Measurements from ENCODE around the gene HS3ST5.

Gene HS3ST5

DNA sequence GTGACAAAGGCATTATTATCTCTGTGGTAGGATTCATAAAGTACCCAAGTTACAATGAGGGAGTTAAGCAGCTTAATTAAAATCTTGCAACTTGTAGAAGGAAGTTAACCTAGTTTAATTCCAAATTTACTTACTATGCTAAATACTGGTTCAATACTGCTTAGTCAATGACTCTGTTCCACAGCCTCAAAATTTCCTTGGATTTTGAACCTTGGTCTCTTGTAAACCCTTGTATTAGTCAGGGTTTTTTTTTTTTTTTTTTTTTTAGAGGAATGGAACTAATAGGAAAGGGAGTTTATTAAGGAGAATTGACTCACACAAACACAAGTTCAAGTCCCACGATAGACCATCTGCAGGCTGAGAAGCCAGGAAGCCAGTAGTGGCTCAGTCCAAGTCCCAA lies 163.4 kb downstream of the HS3ST5 start:
- H3K4me3 ChIP-seq (ENCODE audit: low read depth in 1 of 5, low read length in 5 of 5): no peak overlapping the region
- H3K9me3 ChIP-seq (ENCODE audit: control insufficient read depth in 5 of 5, low read length in 5 of 5): no peaks in the 10 kb centered on the region
- H3K27ac ChIP-seq (ENCODE audit: low read depth, low read length): no peak overlapping the region
- no peaks in the 10 kb centered on the region for H3K4me1 ChIP-seq (ENCODE audit: control insufficient read depth in 5 of 5, insufficient read depth in 5 of 5, low read length in 5 of 5)
- no peaks in the 10 kb centered on the region for H3K36me3 ChIP-seq (ENCODE audit: control insufficient read depth in 5 of 5, insufficient read depth in 5 of 5, low read length in 5 of 5)
- no peaks in the 10 kb centered on the region for H3K27me3 ChIP-seq (ENCODE audit: control insufficient read depth in 5 of 5, insufficient read depth in 4 of 5, low read length in 5 of 5)
- H3K9ac ChIP-seq (ENCODE audit: low read length in 5 of 5): no peak overlapping the region

DNA sequence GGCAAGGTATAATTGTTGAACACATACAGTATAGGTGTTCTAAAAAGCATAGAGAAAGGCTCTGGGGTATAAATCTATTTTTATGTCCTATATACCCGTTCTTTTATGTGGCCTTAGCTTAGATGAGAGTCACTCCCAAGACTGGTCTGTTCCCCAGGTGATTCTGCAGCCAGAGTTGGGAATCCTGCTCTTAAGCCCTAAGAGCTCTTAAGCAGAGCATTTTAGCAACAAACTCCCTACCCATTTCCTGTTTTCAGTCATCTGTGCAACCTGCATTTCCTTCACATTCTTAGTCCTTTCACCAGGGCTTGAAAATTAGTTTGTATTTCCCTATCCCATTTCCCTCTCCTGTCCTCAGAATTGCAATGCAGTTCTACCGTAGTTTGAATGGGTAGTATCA lies 166.1 kb downstream of the HS3ST5 start:
- Histone ChIP-seq H3K27me3 (ENCODE audit: control insufficient read depth in 5 of 5, insufficient read depth in 4 of 5, low read length in 5 of 5) (no peaks in the 10 kb centered on the region), H3K36me3 (ENCODE audit: control insufficient read depth in 5 of 5, insufficient read depth in 5 of 5, low read length in 5 of 5) (no peaks in the 10 kb centered on the region), H3K27ac (ENCODE audit: low read depth, low read length) (no peak overlapping the region), H3K9me3 (ENCODE audit: control insufficient read depth in 5 of 5, low read length in 5 of 5) (no peaks in the 10 kb centered on the region), H3K4me1 (ENCODE audit: control insufficient read depth in 5 of 5, insufficient read depth in 5 of 5, low read length in 5 of 5) (no peaks in the 10 kb centered on the region), H3K4me3 (ENCODE audit: low read depth in 1 of 5, low read length in 5 of 5) (no peak overlapping the region), H3K9ac (ENCODE audit: low read length in 5 of 5) (no peak overlapping the region)

GRCh38 chr6:114172576-114173260 lies 170.1 kb downstream of the HS3ST5 start:
- Histone ChIP-seq H3K27ac (ENCODE audit: low read depth, low read length) (no peak overlapping the region), H3K4me1 (ENCODE audit: control insufficient read depth in 5 of 5, insufficient read depth in 5 of 5, low read length in 5 of 5) (no peaks in the 10 kb centered on the region)

DNA sequence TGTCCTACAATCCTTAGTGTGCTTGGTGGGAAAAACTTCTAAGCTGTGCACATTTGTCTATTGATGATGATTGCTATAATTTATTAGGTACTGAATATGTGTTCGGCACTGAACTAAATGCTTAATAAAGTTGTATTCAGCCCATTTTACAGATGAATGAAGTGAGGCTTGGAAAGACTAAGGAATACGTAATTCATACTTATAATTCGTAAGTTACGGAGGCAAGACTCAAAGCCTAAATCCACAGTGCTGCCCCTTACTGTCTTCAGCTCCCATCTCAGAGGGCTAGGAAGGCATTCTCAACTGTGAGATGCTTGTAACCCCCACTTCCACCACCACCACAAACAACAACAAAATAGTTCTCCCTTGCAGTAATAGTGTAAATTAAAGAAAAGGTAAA lies 171.3 kb downstream of the HS3ST5 start:
- Histone ChIP-seq H3K4me1 (ENCODE audit: control insufficient read depth in 5 of 5, insufficient read depth in 5 of 5, low read length in 5 of 5) (no peaks in the 10 kb centered on the region), H3K27me3 (ENCODE audit: control insufficient read depth in 5 of 5, insufficient read depth in 4 of 5, low read length in 5 of 5) (no peaks in the 10 kb centered on the region), H3K9ac (ENCODE audit: low read length in 5 of 5) (no peak overlapping the region), H3K27ac (ENCODE audit: low read depth, low read length) (no peak overlapping the region), H3K4me3 (ENCODE audit: low read depth in 1 of 5, low read length in 5 of 5) (no peak overlapping the region), H3K9me3 (ENCODE audit: control insufficient read depth in 5 of 5, low read length in 5 of 5) (no peaks in the 10 kb centered on the region), H3K36me3 (ENCODE audit: control insufficient read depth in 5 of 5, insufficient read depth in 5 of 5, low read length in 5 of 5) (no peaks in the 10 kb centered on the region)

More at GRCh38 chr6:114172576-114173260, 170.1 kb downstream of the HS3ST5 start:
- Histone ChIP-seq H3K27me3 (ENCODE audit: control insufficient read depth in 5 of 5, insufficient read depth in 4 of 5, low read length in 5 of 5) (no peaks in the 10 kb centered on the region), H3K9ac (ENCODE audit: low read length in 5 of 5) (no peak overlapping the region), H3K4me3 (ENCODE audit: low read depth in 1 of 5, low read length in 5 of 5) (no peak overlapping the region), H3K36me3 (ENCODE audit: control insufficient read depth in 5 of 5, insufficient read depth in 5 of 5, low read length in 5 of 5) (no peaks in the 10 kb centered on the region), H3K9me3 (ENCODE audit: control insufficient read depth in 5 of 5, low read length in 5 of 5) (no peaks in the 10 kb centered on the region)

DNA sequence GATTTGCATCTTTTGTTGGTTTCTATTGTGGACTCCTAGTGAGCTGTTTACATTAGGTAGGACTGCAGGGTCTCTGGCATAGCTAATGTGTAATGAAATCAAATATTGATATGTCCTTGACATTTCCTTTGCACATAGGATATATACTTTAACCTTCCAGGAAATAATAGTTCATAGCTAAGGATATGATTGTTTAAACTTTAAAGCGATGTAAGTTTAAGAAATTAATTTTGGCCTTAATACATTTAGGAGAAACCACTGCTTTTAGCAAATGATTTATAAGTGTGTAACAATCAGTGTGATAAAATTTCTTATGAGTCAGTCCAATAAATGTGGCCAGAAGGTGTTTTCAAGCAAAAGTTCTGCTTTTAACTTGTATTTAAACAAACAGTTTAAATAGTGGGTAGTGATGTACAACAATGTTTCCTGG lies 171.8 kb downstream of the HS3ST5 start:
- no peak overlapping the region for H3K9ac ChIP-seq (ENCODE audit: low read length in 5 of 5)
- H3K9me3 ChIP-seq (ENCODE audit: control insufficient read depth in 5 of 5, low read length in 5 of 5): no peaks in the 10 kb centered on the region
- no peak overlapping the region for H3K4me3 ChIP-seq (ENCODE audit: low read depth in 1 of 5, low read length in 5 of 5)
- no peaks in the 10 kb centered on the region for H3K36me3 ChIP-seq (ENCODE audit: control insufficient read depth in 5 of 5, insufficient read depth in 5 of 5, low read length in 5 of 5)
- no peak overlapping the region for H3K27ac ChIP-seq (ENCODE audit: low read depth, low read length)
- no peaks in the 10 kb centered on the region for H3K27me3 ChIP-seq (ENCODE audit: control insufficient read depth in 5 of 5, insufficient read depth in 4 of 5, low read length in 5 of 5)
- no peaks in the 10 kb centered on the region for H3K4me1 ChIP-seq (ENCODE audit: control insufficient read depth in 5 of 5, insufficient read depth in 5 of 5, low read length in 5 of 5)

- Histone ChIP-seq H3K9me3 (ENCODE audit: control insufficient read depth in 5 of 5, low read length in 5 of 5) (no peaks in the 10 kb centered on the region), H3K4me3 (ENCODE audit: low read depth in 1 of 5, low read length in 5 of 5) (no peak overlapping the region), H3K27ac (ENCODE audit: low read depth, low read length) (no peak overlapping the region), H3K9ac (ENCODE audit: low read length in 5 of 5) (no peak overlapping the region), H3K36me3 (ENCODE audit: control insufficient read depth in 5 of 5, insufficient read depth in 5 of 5, low read length in 5 of 5) (no peaks in the 10 kb centered on the region), H3K4me1 (ENCODE audit: control insufficient read depth in 5 of 5, insufficient read depth in 5 of 5, low read length in 5 of 5) (no peaks in the 10 kb centered on the region), H3K27me3 (ENCODE audit: control insufficient read depth in 5 of 5, insufficient read depth in 4 of 5, low read length in 5 of 5) (no peaks in the 10 kb centered on the region)
Observed at GRCh38 chr6:114170372-114170771, 172.5 kb downstream of the HS3ST5 start.

- no peak overlapping the region for H3K9ac ChIP-seq (ENCODE audit: low read length in 5 of 5)
- H3K9me3 ChIP-seq (ENCODE audit: control insufficient read depth in 5 of 5, low read length in 5 of 5): no peaks in the 10 kb centered on the region
- H3K4me1 ChIP-seq (ENCODE audit: control insufficient read depth in 5 of 5, insufficient read depth in 5 of 5, low read length in 5 of 5): no peaks in the 10 kb centered on the region
- H3K36me3 ChIP-seq (ENCODE audit: control insufficient read depth in 5 of 5, insufficient read depth in 5 of 5, low read length in 5 of 5): no peaks in the 10 kb centered on the region
- H3K27ac ChIP-seq (ENCODE audit: low read depth, low read length): no peak overlapping the region
- no peaks in the 10 kb centered on the region for H3K27me3 ChIP-seq (ENCODE audit: control insufficient read depth in 5 of 5, insufficient read depth in 4 of 5, low read length in 5 of 5)
- no peak overlapping the region for H3K4me3 ChIP-seq (ENCODE audit: low read depth in 1 of 5, low read length in 5 of 5)
Observed at GRCh38 chr6:114169763-114170162, 173.1 kb downstream of the HS3ST5 start.

DNA sequence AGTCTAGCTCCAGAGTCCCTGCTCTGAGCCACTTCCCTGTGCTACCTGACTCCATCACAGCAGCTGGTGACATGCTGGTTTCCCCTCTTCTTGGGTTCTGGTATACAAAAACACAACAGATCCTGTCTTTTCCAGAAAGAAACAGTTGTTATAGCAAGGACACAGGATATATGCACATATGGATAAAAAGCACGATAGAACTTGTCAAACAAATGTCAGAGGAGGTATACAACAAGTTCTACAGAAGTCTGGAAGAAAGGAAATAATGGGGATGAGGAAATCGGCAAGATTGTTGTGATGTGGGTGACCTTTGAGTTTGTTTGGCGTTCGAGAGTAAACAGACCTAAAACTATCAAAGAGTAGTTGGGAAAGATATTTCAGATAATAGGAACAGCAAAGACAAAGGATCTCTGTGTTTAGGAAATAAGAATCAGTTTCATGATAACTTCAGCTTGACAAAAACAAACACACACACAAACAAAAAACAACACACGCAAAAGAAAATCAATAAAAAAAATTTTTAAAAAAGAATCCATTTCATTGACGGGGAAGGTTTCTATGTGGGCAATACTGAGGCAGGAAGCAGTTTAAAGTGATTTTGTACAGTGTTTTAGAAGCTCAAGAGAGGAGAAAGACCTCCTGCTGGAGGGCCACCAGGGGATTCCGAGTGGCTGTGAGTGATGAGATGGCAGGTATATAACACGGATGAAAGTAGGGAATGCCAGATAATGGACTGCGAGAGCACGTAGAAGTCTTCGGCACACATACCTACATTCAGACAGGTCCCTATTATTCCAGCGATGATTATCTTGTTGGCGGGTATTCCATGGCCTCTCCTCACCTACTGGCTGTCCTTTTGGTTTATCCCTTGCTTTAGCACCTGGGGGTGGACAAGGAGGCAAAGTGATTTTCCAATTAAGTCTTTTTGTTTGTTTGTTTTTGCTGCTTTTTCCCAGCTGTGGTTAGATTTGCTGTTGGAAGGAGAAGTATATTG lies 174.9 kb downstream of the HS3ST5 start:
- Histone ChIP-seq H3K36me3 (ENCODE audit: control insufficient read depth in 5 of 5, insufficient read depth in 5 of 5, low read length in 5 of 5) (no peaks in the 10 kb centered on the region), H3K4me3 (ENCODE audit: low read depth in 1 of 5, low read length in 5 of 5) (no peak overlapping the region), H3K27ac (ENCODE audit: low read depth, low read length) (no peak overlapping the region), H3K9me3 (ENCODE audit: control insufficient read depth in 5 of 5, low read length in 5 of 5) (no peaks in the 10 kb centered on the region), H3K27me3 (ENCODE audit: control insufficient read depth in 5 of 5, insufficient read depth in 4 of 5, low read length in 5 of 5) (no peaks in the 10 kb centered on the region), H3K9ac (ENCODE audit: low read length in 5 of 5) (no peak overlapping the region), H3K4me1 (ENCODE audit: control insufficient read depth in 5 of 5, insufficient read depth in 5 of 5, low read length in 5 of 5) (no peaks in the 10 kb centered on the region)

DNA sequence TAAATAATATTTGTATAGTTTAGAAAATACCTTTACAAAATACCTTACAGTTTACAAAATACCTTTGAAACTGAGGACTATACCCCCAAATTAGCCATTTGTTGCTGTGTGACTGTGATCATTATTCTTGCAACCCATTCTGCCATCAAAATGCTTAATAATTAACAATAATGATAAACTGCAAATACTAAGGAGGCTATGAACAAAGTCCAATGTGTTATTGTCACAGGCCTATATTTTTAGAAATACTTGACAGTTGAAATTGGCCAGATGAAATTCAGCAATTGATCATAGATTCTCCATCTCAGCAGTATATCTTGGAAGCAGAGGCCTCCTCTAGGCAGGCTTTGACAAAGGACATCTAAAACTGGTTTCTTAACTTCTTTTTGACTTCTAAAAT lies 178.6 kb downstream of the HS3ST5 start:
- no peaks in the 10 kb centered on the region for H3K9me3 ChIP-seq (ENCODE audit: control insufficient read depth in 5 of 5, low read length in 5 of 5)
- no peaks in the 10 kb centered on the region for H3K4me1 ChIP-seq (ENCODE audit: control insufficient read depth in 5 of 5, insufficient read depth in 5 of 5, low read length in 5 of 5)
- H3K4me3 ChIP-seq (ENCODE audit: low read depth in 1 of 5, low read length in 5 of 5): no peak overlapping the region
- no peaks in the 10 kb centered on the region for H3K27me3 ChIP-seq (ENCODE audit: control insufficient read depth in 5 of 5, insufficient read depth in 4 of 5, low read length in 5 of 5)
- no peak overlapping the region for H3K9ac ChIP-seq (ENCODE audit: low read length in 5 of 5)
- no peaks in the 10 kb centered on the region for H3K36me3 ChIP-seq (ENCODE audit: control insufficient read depth in 5 of 5, insufficient read depth in 5 of 5, low read length in 5 of 5)
- no peak overlapping the region for H3K27ac ChIP-seq (ENCODE audit: low read depth, low read length)

DNA sequence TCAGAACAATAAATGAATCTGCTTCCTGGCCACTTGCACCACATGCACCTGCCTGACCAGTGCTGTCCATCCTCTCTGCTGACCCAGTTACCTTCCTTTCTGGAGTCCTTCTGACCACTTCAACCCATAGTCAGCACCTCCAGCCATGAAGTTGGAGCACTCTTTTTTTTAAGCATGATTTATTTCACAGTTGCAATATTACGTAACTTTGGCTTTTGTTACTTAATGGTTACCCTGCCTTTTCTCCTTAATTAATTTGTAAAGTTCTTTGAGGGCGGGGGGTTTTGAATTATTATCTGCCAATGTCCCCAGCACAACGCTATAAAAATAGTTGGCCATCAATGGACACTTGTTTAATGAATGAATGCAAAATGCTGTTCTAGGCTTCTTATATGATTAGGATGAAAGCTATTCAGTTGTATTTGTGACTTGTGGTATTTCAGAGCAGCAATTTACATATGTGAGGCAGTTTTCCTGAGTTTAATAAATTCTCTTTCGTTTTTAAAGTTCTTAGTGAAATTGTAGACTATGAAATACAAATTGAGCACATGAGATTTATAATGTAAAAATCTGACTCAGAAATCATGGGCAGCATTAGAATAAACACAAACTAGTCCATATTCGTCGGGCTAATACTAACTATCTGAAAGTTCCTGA lies 180.0 kb downstream of the HS3ST5 start:
- H3K9me3 ChIP-seq (ENCODE audit: control insufficient read depth in 5 of 5, low read length in 5 of 5): no peaks in the 10 kb centered on the region
- no peak overlapping the region for H3K27ac ChIP-seq (ENCODE audit: low read depth, low read length)
- H3K36me3 ChIP-seq (ENCODE audit: control insufficient read depth in 5 of 5, insufficient read depth in 5 of 5, low read length in 5 of 5): no peaks in the 10 kb centered on the region
- no peak overlapping the region for H3K4me3 ChIP-seq (ENCODE audit: low read depth in 1 of 5, low read length in 5 of 5)
- no peaks in the 10 kb centered on the region for H3K27me3 ChIP-seq (ENCODE audit: control insufficient read depth in 5 of 5, insufficient read depth in 4 of 5, low read length in 5 of 5)
- H3K9ac ChIP-seq (ENCODE audit: low read length in 5 of 5): no peak overlapping the region
- H3K4me1 ChIP-seq (ENCODE audit: control insufficient read depth in 5 of 5, insufficient read depth in 5 of 5, low read length in 5 of 5): no peaks in the 10 kb centered on the region
